Neural cell (in vitro differentiated cells): ENCODE results near the gene AP3M1.

Experiments used
- EZH2 ChIP-seq: fragments of 200-600, 300-800 bp; shearing (Covaris generic), sonication (generic); IDR thresholded peaks from 2 replicates; pipeline ENCODE4 v1.6.1; 2014; ENCODE audit warnings: antibody characterized with exemption, low read length, borderline replicate concordance, mild to moderate bottlenecking; ENCODE audit not compliant: insufficient read depth, poor library complexity, severe bottlenecking
- TF ChIP-seq, protein P1 (sequence below): fragments of 450-650 bp; IDR thresholded peaks from 2 replicates; pipeline ENCODE4 v1.5.1; 2014; ENCODE audit warnings: antibody characterized with exemption, mild to moderate bottlenecking, moderate library complexity; ENCODE audit not compliant: poor library complexity, severe bottlenecking

DNA sequence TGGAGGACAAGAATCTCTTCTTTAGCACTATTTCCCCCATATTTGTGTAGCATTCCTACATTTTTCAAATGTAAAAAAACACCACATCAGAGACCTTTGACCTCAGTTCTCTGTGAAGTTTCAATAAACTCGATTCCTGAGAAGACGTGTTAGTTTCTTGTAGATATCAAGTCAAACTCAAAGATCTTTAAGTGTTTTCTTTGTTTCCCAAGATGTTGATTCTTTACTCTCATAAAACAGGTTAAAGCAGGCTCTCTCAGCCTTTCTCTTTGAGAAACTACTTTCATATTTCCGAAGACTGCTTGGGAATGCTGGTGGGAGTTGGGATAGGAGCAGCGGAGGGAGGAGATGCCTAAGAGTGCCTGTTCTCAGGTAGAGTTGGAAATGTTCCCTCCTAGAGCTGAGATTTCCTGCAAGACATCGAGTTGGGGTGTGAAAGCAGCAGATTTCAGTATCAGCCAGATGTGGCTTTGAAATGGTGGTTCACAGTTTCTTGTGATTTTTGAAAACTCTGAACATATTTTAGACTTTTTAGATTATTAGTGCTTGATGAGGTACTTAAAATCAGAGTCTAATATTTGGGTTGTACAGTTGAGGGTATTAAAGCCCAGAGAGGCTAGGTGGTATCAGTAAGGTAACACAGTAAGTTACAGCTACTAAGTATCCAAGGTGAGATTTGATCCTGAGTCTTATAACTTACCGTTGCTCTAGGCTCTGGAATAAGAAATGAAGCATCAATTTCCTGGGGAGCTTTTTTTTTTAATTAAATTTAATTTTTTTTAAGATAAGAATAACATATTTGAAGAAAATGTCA, 14.3 kb upstream of the AP3M1 start:
- TF ChIP-seq EZH2: no peak
- TF ChIP-seq, protein P1, sequence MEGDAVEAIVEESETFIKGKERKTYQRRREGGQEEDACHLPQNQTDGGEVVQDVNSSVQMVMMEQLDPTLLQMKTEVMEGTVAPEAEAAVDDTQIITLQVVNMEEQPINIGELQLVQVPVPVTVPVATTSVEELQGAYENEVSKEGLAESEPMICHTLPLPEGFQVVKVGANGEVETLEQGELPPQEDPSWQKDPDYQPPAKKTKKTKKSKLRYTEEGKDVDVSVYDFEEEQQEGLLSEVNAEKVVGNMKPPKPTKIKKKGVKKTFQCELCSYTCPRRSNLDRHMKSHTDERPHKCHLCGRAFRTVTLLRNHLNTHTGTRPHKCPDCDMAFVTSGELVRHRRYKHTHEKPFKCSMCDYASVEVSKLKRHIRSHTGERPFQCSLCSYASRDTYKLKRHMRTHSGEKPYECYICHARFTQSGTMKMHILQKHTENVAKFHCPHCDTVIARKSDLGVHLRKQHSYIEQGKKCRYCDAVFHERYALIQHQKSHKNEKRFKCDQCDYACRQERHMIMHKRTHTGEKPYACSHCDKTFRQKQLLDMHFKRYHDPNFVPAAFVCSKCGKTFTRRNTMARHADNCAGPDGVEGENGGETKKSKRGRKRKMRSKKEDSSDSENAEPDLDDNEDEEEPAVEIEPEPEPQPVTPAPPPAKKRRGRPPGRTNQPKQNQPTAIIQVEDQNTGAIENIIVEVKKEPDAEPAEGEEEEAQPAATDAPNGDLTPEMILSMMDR: no peak
